H1 (cell line): Measurements from ENCODE around the gene MACROD1. TPM values are rescaled to one million over a fixed set of nuclear protein-coding genes. Genes with fewer than 3 reads are reported as not detected.

ENCODE experiments used
- GABPA ChIP-seq: IDR thresholded peaks from 2 replicates; pipeline ENCODE4 v1.6.1; 2011; ENCODE audit warnings: mild to moderate bottlenecking, low read length, moderate library complexity, borderline replicate concordance; ENCODE audit not compliant: insufficient read depth
- PHF8 ChIP-seq: fragments of 200-600 bp; sonication (generic); conservative IDR thresholded peaks from 2 replicates; pipeline ENCODE4 v1.7.1; 2012; ENCODE audit warnings: low read depth, mild to moderate bottlenecking, inconsistent platforms, low read length, moderate library complexity
- SIRT6 ChIP-seq: IDR thresholded peaks from one replicate; pipeline ENCODE4 v1.7.1; 2012; ENCODE audit warnings: low read length, inconsistent platforms
- polyA plus RNA-seq, 7 experiments: library from polyadenylated mRNA; depleted of rRNA in 3 of 7; stranded (reverse) in 5 of 7; unstranded in 2 of 7; fragments of >200 nt in 5 of 7; fragments of 200-250 nt in 2 of 7; gene quantifications; 1 replicate in 5 of 7; 2 replicates in 1 of 7; 4 replicates in 1 of 7; pipeline versions ENCODE4 v1.2.1 to v1.2.3, GENCODE V29; 2011 to 2013; ENCODE audit warnings: missing spikeins in 2 of 7, mixed read lengths in 2 of 7
- total RNA-seq: library from RNA; stranded (reverse); fragmentation: NEBNext Ultra II Directional; extraction: Animal tissue kit (Norgen Biotek cat#: 25700); gene quantifications from 2 replicates; pipeline ENCODE4 v1.2.1, GENCODE V29; 2021

MACROD1 gene
- total and polyA plus RNA-seq, 2 of the 8 experiments (the other 6 are each of a cell fraction or from before 2014, with no cell fraction given) = 19.5 to 34.1 TPM

GRCh38 chr11:64178203-64178602, 12.3 kb upstream of the MACROD1 start (continued):
- TF ChIP-seq SIRT6 (no peak), PHF8 (no peak), GABPA (no peak)
